ENCODE data around the gene PRKAA2.

Gene PRKAA2

GRCh38 chr1:56658254-56658653 lies 13.1 kb downstream of the PRKAA2 start:
- Histone ChIP-seq H3K27ac (ENCODE audit: extremely low read depth, low read depth, low read length) (no peak overlapping the region), H3K9me3 (ENCODE audit: control insufficient read depth, insufficient read depth, low read depth, low read length) (peaks cover 10% of the 10 kb centered on the region), H3K4me1 (ENCODE audit: control insufficient read depth, insufficient read depth, low read length) (no peaks in the 10 kb centered on the region), H3K4me3 (ENCODE audit: low read depth, low read length) (no peak overlapping the region), H3K36me3 (ENCODE audit: control insufficient read depth in 2 of 2, insufficient read depth in 1 of 2, low read length in 2 of 2) (peaks cover 0 to 5% of the 10 kb centered on the region in 2 experiments)
- POLR2A ChIA-PET, result no interaction called here
- CTCF ChIA-PET, result no interaction called here
- TF ChIP-seq ZNF658 (tag by site-specific recombination; IDR thresholded peaks at IDR 0.05), result no peak
- no peak for TF ChIP-seq GLI2 (tag by site-specific recombination; IDR thresholded peaks at IDR 0.05; ENCODE audit: borderline replicate concordance, low read depth)
- TF ChIP-seq ZNF707 (tag by site-specific recombination; IDR thresholded peaks at IDR 0.05), result no peak
- TF ChIP-seq ZXDB (tag by site-specific recombination; IDR thresholded peaks at IDR 0.05), result no peak
- TF ChIP-seq HIC1 (tag by site-specific recombination; IDR thresholded peaks at IDR 0.05), result no peak
- no peak for TF ChIP-seq ZNF48 (tag by site-specific recombination; IDR thresholded peaks at IDR 0.05)
- no peak for TF ChIP-seq ZNF473 (tag by site-specific recombination; IDR thresholded peaks at IDR 0.05)

- POLR2A ChIA-PET, result no interaction called here
- CTCF ChIA-PET, result no interaction called here
- Histone ChIP-seq H3K27ac (ENCODE audit: extremely low read depth, low read depth, low read length) (no peak overlapping the region), H3K36me3 (ENCODE audit: control insufficient read depth in 2 of 2, insufficient read depth in 1 of 2, low read length in 2 of 2) (peaks cover 0 to 5% of the 10 kb centered on the region in 2 experiments; a peak in 2 of 3 replicates), H3K4me3 (ENCODE audit: low read depth, low read length) (no peak overlapping the region), H3K4me1 (ENCODE audit: control insufficient read depth, insufficient read depth, low read length) (no peaks in the 10 kb centered on the region), H3K9me3 (ENCODE audit: control insufficient read depth, insufficient read depth, low read depth, low read length) (peaks cover 10% of the 10 kb centered on the region)
- TF ChIP-seq BCL6B (tag by site-specific recombination; IDR thresholded peaks at IDR 0.05), result no peak
- no peak for TF ChIP-seq ZNF404 (tag by site-specific recombination; IDR thresholded peaks at IDR 0.05)
- no peak for TF ChIP-seq SP2 (tag by site-specific recombination; IDR thresholded peaks at IDR 0.05)
- TF ChIP-seq ZNF426 (tag by site-specific recombination; IDR thresholded peaks at IDR 0.05), result no peak
- no peak for TF ChIP-seq ZNF174 (tag by site-specific recombination; IDR thresholded peaks at IDR 0.05)
- no peak for TF ChIP-seq ZNF610 (tag by site-specific recombination; IDR thresholded peaks at IDR 0.05; ENCODE audit: borderline replicate concordance)
- TF ChIP-seq ZNF624 (tag by site-specific recombination; IDR thresholded peaks at IDR 0.05), result no peak
- no peak for TF ChIP-seq ZNF366 (tag by site-specific recombination; conservative IDR thresholded peaks at IDR 0.05)
- TF ChIP-seq PRDM4 (tag by site-specific recombination; IDR thresholded peaks at IDR 0.05), result no peak
- TF ChIP-seq OVOL3 (tag by site-specific recombination; IDR thresholded peaks at IDR 0.05), result no peak
- no peak for TF ChIP-seq KLF9 (tag by site-specific recombination; IDR thresholded peaks at IDR 0.05; ENCODE audit: low read depth)
Observed at GRCh38 chr1:56660293-56660692, 15.2 kb downstream of the PRKAA2 start.

- Histone ChIP-seq H3K36me3 (ENCODE audit: control insufficient read depth in 2 of 2, insufficient read depth in 1 of 2, low read length in 2 of 2) (no peaks in the 10 kb centered on the region; a peak in 1 of 3 replicates), H3K4me3 (ENCODE audit: low read depth, low read length) (no peak overlapping the region), H3K27ac (ENCODE audit: extremely low read depth, low read depth, low read length) (no peak overlapping the region), H3K9me3 (ENCODE audit: control insufficient read depth, insufficient read depth, low read depth, low read length) (no peaks in the 10 kb centered on the region), H3K4me1 (ENCODE audit: control insufficient read depth, insufficient read depth, low read length) (no peaks in the 10 kb centered on the region)
- ChIA-PET CTCF (no interaction called here), POLR2A (no interaction called here)
- no peak for TF ChIP-seq ZNF398 (tag by site-specific recombination; IDR thresholded peaks at IDR 0.05)
- TF ChIP-seq ZNF121 (tag by site-specific recombination; IDR thresholded peaks at IDR 0.05), result peak; percentile 80; the same call in 1 of the 2 replicates
Observed at GRCh38 chr1:56663846-56664245, 18.7 kb downstream of the PRKAA2 start.
